Uterus (tissue), 2 donors: Measurements from ENCODE around the gene HS3ST4.

Source experiments
- CTCF ChIP-seq, 4 experiments: fragments of 200-600 bp in 2 of 4; fragments of 450-650 bp in 2 of 4; sonication (generic) in 2 of 4; IDR thresholded peaks; one replicate each; pipeline ENCODE4 v1.5.1; 2016 to 2019; ENCODE audit warnings: antibody characterized with exemption in 4 of 4, mild to moderate bottlenecking in 2 of 4, moderate library complexity in 1 of 4
- POLR2A ChIP-seq, 2 donors: fragments of 450-650 bp; IDR thresholded peaks; one replicate each; pipeline ENCODE4 v1.6.1; 2016; ENCODE audit warnings: antibody characterized with exemption in 2 of 2, mild to moderate bottlenecking in 1 of 2, moderate library complexity in 1 of 2

GRCh38 chr16:26120729-26121128 is 429.0 kb downstream of the HS3ST4 start:
- TF ChIP-seq POLR2A (IDR thresholded peaks at IDR 0.05) (no peak), CTCF (IDR thresholded peaks at IDR 0.05) (no peak)
